IMR-90 (cell line): ENCODE data around the gene NFIX. TPM values are rescaled to one million over a fixed set of nuclear protein-coding genes. Genes with fewer than 3 reads are reported as not detected.

Source experiments
- ATAC-seq: fragments of 200-7000 bp; cut with Tn5 transposase; 2 replicates; pipeline ENCODE4 v1.9.1; 2020; ENCODE audit warnings: low read depth, mild to moderate bottlenecking, moderate library complexity
- BruUV-seq: library from RNA; stranded (reverse); fragments of 400-500 nt; replicated peaks from 2 replicates; lab custom pipeline; 2021; lab: Mats Ljungman, UMichigan
- CTCF ChIA-PET: fragments of 300-600 bp; formaldehyde crosslinking; extraction: SDS; loops from one replicate; lab custom pipeline; 2021; ENCODE audit warnings: antibody characterized with exemption; lab: Yijun Ruan, JAX
- POLR2A ChIA-PET: fragments of 300-600 bp; sonication (Branson Sonifier 250); formaldehyde crosslinking; loops from one replicate; lab custom pipeline; 2022; ENCODE audit warnings: antibody characterized with exemption; ENCODE audit not compliant: unreplicated experiment; lab: Charles Lee
- DNase-seq: peaks from one replicate; pipeline ENCODE4 v3.0.0; 2013
- H2AFZ ChIP-seq: replicated peaks from 2 replicates; pipeline ENCODE3; 2013; ENCODE audit warnings: low read length, mild to moderate bottlenecking; ENCODE audit not compliant: poor library complexity
- H2AK5ac ChIP-seq: 2 replicates; pipeline ENCODE4 v1.6.1; 2013; ENCODE audit warnings: low read depth, low read length, inconsistent platforms
- H2AK9ac ChIP-seq: replicated peaks from 2 replicates; pipeline ENCODE3; 2013; ENCODE audit warnings: mild to moderate bottlenecking, low read depth, low read length, moderate library complexity; ENCODE audit not compliant: poor library complexity
- H2BK120ac ChIP-seq: 2 replicates; pipeline ENCODE4 v1.6.1; 2013; ENCODE audit warnings: low read depth, low read length, inconsistent platforms
- H2BK15ac ChIP-seq: 3 replicates; pipeline ENCODE4 v1.6.1; 2013; ENCODE audit warnings: low read depth, low read length, inconsistent platforms
- H2BK20ac ChIP-seq: 2 replicates; pipeline ENCODE4 v1.6.1; 2013; ENCODE audit warnings: low read depth, mild to moderate bottlenecking, inconsistent platforms, low read length, moderate library complexity
- H2BK5ac ChIP-seq: 2 replicates; pipeline ENCODE4 v1.6.1; 2013; ENCODE audit warnings: mild to moderate bottlenecking, low read depth, low read length, inconsistent platforms; ENCODE audit not compliant: poor library complexity, severe bottlenecking
- H3K14ac ChIP-seq: replicated peaks from 2 replicates; pipeline ENCODE4 v1.6.1; 2013; ENCODE audit warnings: low read depth, low read length, inconsistent platforms
- H3K18ac ChIP-seq: 2 replicates; pipeline ENCODE4 v1.6.1; 2013; ENCODE audit warnings: low read depth, low read length, control low read depth
- H3K23ac ChIP-seq: 2 replicates; pipeline ENCODE4 v1.6.1; 2013; ENCODE audit warnings: low read depth, low read length, inconsistent platforms
- H3K27ac ChIP-seq: 2 replicates; pipeline ENCODE4 v1.5.1; 2013; ENCODE audit warnings: mild to moderate bottlenecking, control low read depth, low read length; ENCODE audit not compliant: insufficient read depth
- H3K27me3 ChIP-seq: 2 replicates; pipeline ENCODE4 v1.6.1; 2013; ENCODE audit warnings: low read length; ENCODE audit not compliant: control insufficient read depth, insufficient read depth
- H3K36me3 ChIP-seq: 2 replicates; pipeline ENCODE4 v1.6.1; 2013; ENCODE audit warnings: low read length, mixed read lengths; ENCODE audit not compliant: control insufficient read depth, insufficient read depth
- H3K4ac ChIP-seq: 2 replicates; pipeline ENCODE4 v1.6.1; 2013; ENCODE audit warnings: low read depth, low read length, inconsistent platforms
- H3K4me1 ChIP-seq: 2 replicates; pipeline ENCODE4 v1.6.1; 2013; ENCODE audit warnings: low read length, mixed read lengths; ENCODE audit not compliant: control insufficient read depth, insufficient read depth
- H3K4me2 ChIP-seq: 2 replicates; pipeline ENCODE4 v1.6.1; 2013; ENCODE audit warnings: low read depth, mild to moderate bottlenecking, control low read depth, low read length, moderate library complexity
- H3K4me3 ChIP-seq: 2 replicates; pipeline ENCODE4 v1.5.1; 2013; ENCODE audit warnings: low read depth, mild to moderate bottlenecking, control low read depth, low read length, moderate library complexity; ENCODE audit not compliant: insufficient read depth
- H3K56ac ChIP-seq: 2 replicates; pipeline ENCODE4 v1.6.1; 2013; ENCODE audit warnings: low read length, inconsistent platforms; ENCODE audit not compliant: insufficient read depth; ENCODE audit errors: extremely low read depth
- H3K79me1 ChIP-seq, 2 experiments: 2 replicates each; pipeline ENCODE4 v1.6.1; 2013; ENCODE audit warnings: low read length in 2 of 2, inconsistent platforms in 1 of 2, low read depth in 1 of 2
- H3K9ac ChIP-seq: 2 replicates; pipeline ENCODE4 v1.6.1; 2013; ENCODE audit warnings: low read depth, low read length, control low read depth
- H3K9me1 ChIP-seq: 2 replicates; pipeline ENCODE4 v1.6.1; 2013; ENCODE audit warnings: low read length, inconsistent platforms; ENCODE audit not compliant: insufficient read depth
- H3K9me3 ChIP-seq: 2 replicates; pipeline ENCODE4 v1.6.1; 2013; ENCODE audit warnings: low read length; ENCODE audit not compliant: control insufficient read depth, insufficient read depth
- H4K20me1 ChIP-seq: 2 replicates; pipeline ENCODE4 v1.6.1; 2013; ENCODE audit warnings: low read length, inconsistent platforms; ENCODE audit not compliant: insufficient read depth
- H4K5ac ChIP-seq: 2 replicates; pipeline ENCODE4 v1.6.1; 2013; ENCODE audit warnings: mild to moderate bottlenecking, low read depth, low read length, control low read depth
- H4K8ac ChIP-seq, 2 experiments: 2 replicates each; pipeline ENCODE4 v1.6.1; 2013; ENCODE audit warnings: low read depth in 2 of 2, low read length in 2 of 2, control low read depth in 1 of 2, inconsistent platforms in 1 of 2
- H4K91ac ChIP-seq: 2 replicates; pipeline ENCODE4 v1.6.1; 2013; ENCODE audit warnings: low read depth, low read length, inconsistent platforms; ENCODE audit not compliant: insufficient read depth
- MAZ ChIP-seq: IDR thresholded peaks from 2 replicates; pipeline ENCODE4 v1.6.1; 2012; ENCODE audit warnings: low read depth, mild to moderate bottlenecking, low read length, improper control_type of control experiment, moderate library complexity, borderline replicate concordance
- RAD21 ChIP-seq: IDR thresholded peaks from 2 replicates; pipeline ENCODE4 v1.6.1; 2012; ENCODE audit warnings: low read length, improper control_type of control experiment
- RCOR1 ChIP-seq: IDR thresholded peaks from 2 replicates; pipeline ENCODE4 v1.6.1; 2012; ENCODE audit warnings: mild to moderate bottlenecking, low read length, improper control_type of control experiment; ENCODE audit not compliant: insufficient replicate concordance
- USF2 ChIP-seq: fragments of 150-350 bp; IDR thresholded peaks from 2 replicates; pipeline ENCODE4 v1.6.1; 2017; ENCODE audit warnings: mild to moderate bottlenecking, antibody characterized with exemption, low read length, low read depth
- WGBS, 2 experiments: methylation state at CpG; one replicate each; pipeline versions ENCODE4 v1.1.5 to v1.1.7; 2013; ENCODE audit warnings: missing lambda C conversion rate in 2 of 2; ENCODE audit not compliant: insufficient read length in 1 of 2; ENCODE audit errors: extremely low coverage in 2 of 2; 5-methylcytosine and 5-hydroxymethylcytosine counted together
- dilution Hi-C: fragments of 300-500 bp; cut with HindIII; formaldehyde crosslinking; loops from one replicate; pipeline ENCODE4 v1.14.3; 2018; ENCODE audit warnings: low sequenced_read_pairs; ENCODE audit not compliant: unreplicated experiment
- in situ Hi-C: fragments of 300-500 bp; cut with MboI; formaldehyde crosslinking; loops from 3 replicates; pipeline ENCODE4 v1.14.3; 2019; ENCODE audit warnings: low sequenced_read_pairs, inconsistent platforms, mixed read lengths
- intact Hi-C: fragments of 100-400 bp; cut with micrococcal nuclease; formaldehyde crosslinking; loops from 2 replicates; pipeline ENCODE4 v1.10.0; 2022
- polyA plus RNA-seq, 3 experiments: library from polyadenylated mRNA; depleted of rRNA; stranded (reverse); fragments of >200 nt; gene quantifications; 2 replicates each; pipeline ENCODE4 v1.2.3, GENCODE V29; 2012; ENCODE audit warnings: low replicate concordance in 1 of 3
- total RNA-seq: library from RNA; depleted of rRNA; stranded (reverse); fragments of >200 nt; gene quantifications from 2 replicates; pipeline ENCODE4 v1.2.3, GENCODE V29; 2012

NFIX gene
- total and polyA plus RNA-seq, 2 of the 4 experiments (the other 2 are of a cell fraction): 10.2 to 47.7 TPM

- ATAC-seq: no peak
- no peak overlapping the region for H3K56ac ChIP-seq
Observed at GRCh38 chr19:12997179-12997966, 2.1 kb downstream of the NFIX start.

More at GRCh38 chr19:12997179-12997966, 2.1 kb downstream of the NFIX start:
- in situ Hi-C loops (loop anchor here (25.0 kb wide), 1 partner anchor 740 kb away; a partner anchor contains a TSS), intact Hi-C loops (loop anchor here (5.0 kb wide), 1 partner anchor 65 kb away; no protein-coding TSS in a partner anchor), dilution Hi-C loops (no loop called here)
- H4K5ac ChIP-seq: peak overlapping the region; percentile 2; the same call in 1 of the 2 replicates
- H2AK9ac ChIP-seq: peak overlapping the region; percentile 99
- H3K79me1 ChIP-seq: peaks cover 24 to 61% of the 10 kb centered on the region in 2 experiments
- H3K27me3 ChIP-seq: no peaks in the 10 kb centered on the region
- no peak for DNase-seq
- H3K4me3 ChIP-seq: peak overlapping the region; percentile 93
- H2AK5ac ChIP-seq: peak overlapping the region; percentile 61; the same call in 1 of the 2 replicates
- no peak overlapping the region; the same call in 1 of the 2 replicates for H2BK120ac ChIP-seq
- peaks cover 15% of the 10 kb centered on the region for H3K36me3 ChIP-seq
- no peak overlapping the region for H3K18ac ChIP-seq
- no peak overlapping the region for H2BK5ac ChIP-seq
- WGBS, 2 experiments: 82% methylated on average over 8 of the region's 25 CpGs; no CpG with 5 or more reads in 1 of the 2 experiments
- H3K27ac ChIP-seq: peak overlapping the region; percentile 51
- POLR2A ChIA-PET: no interaction called here
- H3K23ac ChIP-seq: peak overlapping the region; percentile 46
- H3K9ac ChIP-seq: peak overlapping the region; percentile 57
- H3K4me2 ChIP-seq: peak overlapping the region; percentile 81
- no peaks in the 10 kb centered on the region for H3K9me3 ChIP-seq
- H4K91ac ChIP-seq: peak overlapping the region; percentile 1; the same call in 1 of the 2 replicates
- no peak overlapping the region for H2BK15ac ChIP-seq
- BruUV-seq: no TSS peak
- H3K9me1 ChIP-seq: peaks cover 17% of the 10 kb centered on the region
- peak overlapping the region; percentile 27; the same call in 1 of the 2 replicates for H3K14ac ChIP-seq
- peak overlapping the region; percentile 9 for H2AFZ ChIP-seq
- H3K4ac ChIP-seq: peak overlapping the region; percentile 24
- peak overlapping the region; percentile 30 to 43; a peak in 2 of 4 replicates for H4K8ac ChIP-seq
- peaks cover 22% of the 10 kb centered on the region for H3K4me1 ChIP-seq
- CTCF ChIA-PET: interaction anchor here (0.5 to 1.1 kb wide), 3 partner anchors 16 to 64 kb away, joined by 3 to 4 read pairs (median 3); no protein-coding TSS in a partner anchor
- H4K20me1 ChIP-seq: peaks cover 36% of the 10 kb centered on the region
- no peak for TF ChIP-seq RCOR1
- no peak for TF ChIP-seq RAD21
- no peak for TF ChIP-seq MAZ
- no peak for TF ChIP-seq USF2
- H2BK20ac ChIP-seq: no peak overlapping the region
